Activated T-cell treated with anti-CD3 and anti-CD28 coated beads for 1 hour (primary cell): Measurements from ENCODE around the gene RAE1.
"Not testable (repeated sequence)": the region's sequence is repeated elsewhere in the genome, so short reads cannot be mapped to it uniquely, and the experiment has no call there.

Source experiments
- DNase-seq: peaks from one replicate; pipeline ENCODE4 v3.0.0-alpha.2; 2020; ENCODE audit warnings: low read depth

The RAE1 gene

DNA sequence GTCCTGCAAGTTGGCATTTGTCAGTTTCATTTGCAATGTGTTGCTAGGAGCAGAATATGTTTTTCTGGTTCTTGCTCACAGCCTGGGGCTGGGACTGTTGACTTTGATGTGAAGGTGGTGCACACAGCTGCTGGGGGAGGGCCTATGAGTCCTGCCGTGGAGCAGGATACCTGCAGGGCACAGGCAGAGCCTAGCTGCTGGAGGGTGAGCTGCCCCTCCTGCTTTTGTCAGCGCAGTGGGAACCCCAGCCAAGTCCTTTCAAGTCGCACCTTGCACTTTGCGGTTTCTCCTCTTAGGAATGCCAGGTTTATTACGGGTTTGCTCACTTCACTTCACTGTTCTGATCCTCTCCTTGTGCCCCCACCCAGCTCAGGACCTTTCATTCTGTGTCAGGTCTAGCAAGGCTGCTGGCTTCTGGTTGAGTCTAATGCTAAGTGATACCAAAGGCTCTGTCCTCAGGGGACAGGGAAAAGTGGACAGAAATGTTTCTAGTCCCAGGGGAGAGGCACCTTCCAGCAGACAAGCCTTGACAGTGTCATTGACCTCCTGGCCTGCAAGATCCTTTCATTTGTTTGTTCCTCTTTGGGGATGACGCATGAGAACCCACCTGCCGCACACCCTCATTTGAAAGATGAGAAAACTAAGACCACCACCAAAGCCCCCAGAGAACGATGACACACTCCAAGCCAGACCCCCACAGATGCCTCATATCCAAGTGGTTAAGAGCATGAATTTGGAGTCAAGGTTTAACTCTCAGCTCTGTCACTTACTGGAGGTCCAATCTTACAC is 24.2 kb upstream of the RAE1 start:
- DNase-seq, result no peak

DNA sequence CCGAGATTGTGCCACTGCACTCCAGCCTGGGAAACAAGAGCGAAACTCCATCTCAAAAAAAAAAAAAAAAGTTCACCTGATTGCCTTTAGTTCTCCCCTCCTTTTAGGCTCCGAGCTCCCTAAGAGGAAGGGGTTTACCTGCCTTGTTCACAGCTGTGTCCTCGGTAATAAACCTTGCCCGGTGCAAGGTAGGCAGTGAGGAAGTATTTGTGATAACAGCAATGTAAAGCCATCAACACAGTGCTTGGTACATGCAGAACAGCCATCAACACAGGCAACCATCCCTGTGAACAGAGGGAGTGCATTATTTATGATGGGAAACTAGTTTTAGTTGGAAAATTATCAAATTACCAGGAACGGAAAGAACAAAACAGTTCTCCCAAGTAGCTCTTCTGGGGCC is 23.2 kb upstream of the RAE1 start:
- DNase-seq, result no peak

GRCh38 chr20:57329608-57330221 is 21.3 kb upstream of the RAE1 start, which contains the start of gene SPO11:
Gene SPO11, plus strand, starts transcription at chr20:57329803. Its CDS starts 65 bp downstream, at chr20:57329868.
- no peak for DNase-seq

GRCh38 chr20:57330998-57331397 is 20.1 kb upstream of the RAE1 start:
- no peak for DNase-seq

- no peak for DNase-seq
These were observed 18.7 kb upstream of the RAE1 start for GRCh38 chr20:57332105-57333089.

DNA sequence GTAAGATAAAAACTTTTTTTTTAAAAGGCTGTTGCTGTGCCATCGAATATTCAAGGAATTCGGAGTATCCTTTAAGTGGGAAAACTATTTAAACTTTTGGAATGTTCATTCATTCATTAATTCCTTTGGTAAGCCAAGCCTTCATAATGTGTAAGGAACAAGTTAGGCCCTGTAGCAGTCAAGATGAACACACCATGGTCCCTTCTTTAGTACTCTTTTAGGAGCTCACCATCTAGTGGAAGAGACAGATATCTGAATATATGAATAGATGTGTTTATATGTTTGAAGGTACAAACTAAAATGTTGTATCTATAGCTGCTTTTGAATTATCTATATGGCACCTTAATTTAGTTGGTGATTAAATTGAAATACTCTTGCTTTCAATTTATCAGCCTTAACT is 15.7 kb upstream of the RAE1 start:
- no peak for DNase-seq

- no peak for DNase-seq
These were observed 9.4 kb upstream of the RAE1 start for GRCh38 chr20:57341663-57342062.

- DNase-seq, result no peak
These were observed 8.2 kb upstream of the RAE1 start for GRCh38 chr20:57342829-57343228.

GRCh38 chr20:57346477-57346876 is 4.6 kb upstream of the RAE1 start:
- peak; percentile 69 for DNase-seq

GRCh38 chr20:57347393-57347792 is 3.7 kb upstream of the RAE1 start:
- no peak for DNase-seq

DNA sequence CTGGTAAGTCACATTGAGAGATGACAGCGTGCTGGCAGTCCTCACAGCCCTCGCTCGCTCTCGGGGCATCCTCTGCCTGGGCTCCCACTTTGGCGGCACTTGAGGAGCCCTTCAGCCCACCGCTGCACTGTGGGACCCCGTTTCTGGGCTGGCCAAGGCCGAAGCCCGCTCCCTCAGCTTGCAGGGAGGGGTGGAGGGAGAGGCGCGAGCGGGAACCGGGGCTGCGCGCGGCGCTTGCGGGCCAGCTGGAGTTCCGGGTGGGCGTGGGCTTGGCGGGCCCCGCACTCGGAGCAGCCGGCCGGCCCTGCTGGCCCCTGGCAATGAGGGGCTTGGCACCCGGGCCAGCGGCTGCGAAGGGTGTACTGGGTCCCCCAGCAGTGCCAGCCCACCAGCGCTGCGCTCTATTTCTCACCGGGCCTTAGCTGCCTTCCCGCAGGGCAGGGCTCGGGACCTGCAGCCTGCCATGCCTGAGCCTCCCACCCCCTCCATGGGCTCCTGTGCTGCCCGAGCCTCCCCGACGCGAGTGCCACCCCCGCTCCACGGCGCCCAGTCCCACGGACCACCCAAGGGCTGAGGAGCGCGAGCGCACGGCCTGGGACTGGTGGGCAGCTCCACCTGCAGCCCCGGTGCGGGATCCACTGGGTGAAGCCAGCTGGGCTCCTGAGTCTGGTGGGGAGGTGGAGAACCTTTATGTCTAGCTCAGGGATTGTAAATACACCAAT is 2.7 kb upstream of the RAE1 start:
- not testable (repeated sequence) for DNase-seq

DNA sequence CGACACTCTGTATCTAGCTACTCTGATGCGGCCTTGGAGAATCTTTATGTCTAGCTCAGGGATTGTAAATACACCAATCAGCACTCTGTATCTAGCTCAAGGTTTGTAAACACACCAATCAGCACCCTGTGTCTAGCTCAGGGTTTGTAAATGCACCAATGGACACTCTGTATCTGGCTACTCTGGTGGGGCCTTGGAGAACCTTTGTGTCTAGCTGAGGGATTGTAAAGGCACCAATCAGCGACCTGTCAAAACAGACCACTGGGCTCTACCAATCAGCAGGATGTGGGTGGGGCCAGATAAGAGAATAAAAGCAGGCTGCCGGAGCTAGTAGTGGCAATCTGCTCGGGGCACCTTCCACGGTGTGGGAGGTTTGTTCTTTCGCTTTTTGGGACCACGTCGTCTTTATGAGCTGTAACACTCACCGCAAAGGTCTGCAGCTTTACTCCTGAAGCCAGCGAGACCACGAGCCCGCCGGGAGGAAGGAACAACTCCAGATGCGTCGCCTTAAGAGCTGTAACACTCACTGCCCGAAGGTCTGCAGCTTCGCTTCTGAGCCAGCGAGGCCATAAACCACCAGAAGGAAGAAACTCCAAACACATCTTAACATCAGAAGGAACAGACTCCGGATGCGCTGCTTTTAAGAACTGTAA is 2.0 kb upstream of the RAE1 start:
- DNase-seq, result not testable (repeated sequence)

DNA sequence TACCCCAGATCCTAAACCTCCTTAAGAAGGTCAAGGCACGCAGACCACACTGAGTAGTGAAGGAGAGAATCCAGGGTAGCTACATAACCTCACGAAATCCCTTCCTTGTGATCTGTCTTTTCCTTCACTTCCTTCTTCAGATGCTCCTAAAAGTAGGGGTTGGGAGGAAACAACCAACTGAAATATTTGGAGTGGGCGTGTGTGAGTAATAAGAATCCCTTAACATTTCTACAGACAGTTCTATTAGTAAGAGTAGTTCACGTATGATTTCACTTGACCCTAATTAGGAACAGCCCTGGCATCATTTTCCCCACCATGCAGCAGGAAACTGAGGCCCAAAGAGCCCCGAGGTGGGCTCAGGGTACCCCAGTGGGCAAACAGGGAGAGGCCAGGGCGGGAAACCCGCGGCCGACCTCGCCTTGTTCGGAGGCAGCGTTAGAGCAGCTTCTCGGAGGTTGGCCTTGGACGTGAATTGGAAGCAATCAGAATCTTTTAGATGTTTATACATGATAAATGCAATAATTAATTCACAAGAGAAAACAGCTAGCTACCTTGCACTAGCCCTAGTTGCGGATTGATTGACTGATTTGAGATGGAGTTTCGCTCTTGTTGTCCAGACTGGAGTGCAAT is 859 bp upstream of the RAE1 start:
- DNase-seq, result no peak

DNA sequence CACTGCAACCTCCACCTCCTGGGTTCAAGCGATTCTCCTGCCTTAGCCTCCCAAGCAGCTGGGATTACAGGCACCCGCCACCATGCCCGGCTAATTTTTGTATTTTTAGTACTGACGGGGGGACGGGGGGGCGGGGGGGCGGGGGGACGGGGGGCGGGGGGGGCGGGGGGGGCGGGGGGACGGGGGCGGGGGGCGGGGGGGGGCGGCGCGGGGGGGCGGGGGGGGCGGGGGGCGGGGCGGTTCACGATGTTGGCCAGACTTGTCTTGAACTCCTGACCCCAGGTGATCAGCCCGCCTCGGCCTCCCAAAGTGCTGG is 371 bp upstream of the RAE1 start:
- DNase-seq, result not testable (repeated sequence)

- no peak for DNase-seq
These were observed 1.2 kb downstream of the RAE1 start for GRCh38 chr20:57352305-57352704.

GRCh38 chr20:57353351-57353750 is 2.3 kb downstream of the RAE1 start:
- DNase-seq, result no peak

DNA sequence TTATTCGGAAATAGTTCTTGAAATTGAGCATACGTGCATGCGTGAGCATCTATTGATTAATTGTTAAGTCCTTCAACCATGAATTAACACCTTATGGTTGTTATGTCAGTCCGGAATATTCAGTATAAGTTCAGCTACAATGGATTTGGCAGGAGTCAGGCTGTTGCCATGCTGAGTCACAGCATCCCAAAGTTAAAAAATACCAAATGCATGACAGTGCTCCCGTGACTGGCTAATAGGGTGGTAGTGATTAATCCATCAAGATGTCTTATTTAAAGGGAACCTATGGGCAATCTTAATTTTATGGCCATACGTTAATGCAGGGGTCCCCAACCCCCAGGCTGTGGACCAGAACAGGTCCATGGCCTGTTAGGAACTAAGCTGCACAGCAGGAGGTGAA is 10.5 kb downstream of the RAE1 start:
- DNase-seq, result no peak

DNA sequence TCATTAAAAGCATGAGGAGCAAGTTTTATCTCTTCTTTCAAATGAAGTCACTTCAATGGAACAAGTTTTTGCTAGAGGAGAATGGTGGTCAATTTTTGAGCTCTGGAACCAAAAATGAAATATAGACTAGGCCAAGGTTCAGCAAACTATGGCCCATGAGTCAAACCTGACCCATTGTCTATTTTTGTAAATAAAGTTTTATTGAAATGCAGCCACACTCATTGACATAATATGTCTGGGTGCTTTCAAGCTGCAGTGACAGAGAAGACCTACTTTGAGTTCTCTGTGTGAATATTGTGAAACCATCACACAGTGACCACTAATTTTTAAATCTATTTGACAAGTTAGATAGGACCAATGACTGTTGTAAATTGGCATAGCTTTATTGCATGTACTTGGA is 13.4 kb downstream of the RAE1 start:
- DNase-seq, result no peak

DNA sequence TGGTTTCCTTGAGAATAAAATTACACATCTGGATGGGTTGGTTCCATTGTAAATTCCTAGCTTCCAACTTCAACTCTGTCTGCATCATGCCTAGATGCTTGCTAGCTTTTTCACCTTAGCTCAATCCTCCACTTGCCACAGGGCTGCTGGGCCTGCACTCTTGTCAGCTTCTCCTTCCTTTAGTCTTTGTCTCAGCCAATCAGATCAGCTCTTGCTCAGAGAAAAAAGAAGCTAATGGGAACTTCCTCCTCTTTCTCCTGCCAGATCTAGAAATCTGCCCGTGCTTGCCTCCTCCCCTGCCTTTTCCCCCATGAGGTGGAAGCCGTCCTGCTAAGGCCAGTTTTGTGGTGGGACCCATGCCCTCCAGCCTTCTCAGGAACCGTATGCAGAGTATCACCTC is 18.5 kb downstream of the RAE1 start:
- no peak for DNase-seq

- no peak for DNase-seq
These were observed 19.3 kb downstream of the RAE1 start for GRCh38 chr20:57370316-57370715.

- no peak for DNase-seq
These were observed 20.3 kb downstream of the RAE1 start for GRCh38 chr20:57371363-57371762.
